ENCODE measurements around the gene TMEM44.

GRCh38 chr3:194540274-194540905 is 92.8 kb downstream of the TMEM44 start:
- TF ChIP-seq, protein P1, sequence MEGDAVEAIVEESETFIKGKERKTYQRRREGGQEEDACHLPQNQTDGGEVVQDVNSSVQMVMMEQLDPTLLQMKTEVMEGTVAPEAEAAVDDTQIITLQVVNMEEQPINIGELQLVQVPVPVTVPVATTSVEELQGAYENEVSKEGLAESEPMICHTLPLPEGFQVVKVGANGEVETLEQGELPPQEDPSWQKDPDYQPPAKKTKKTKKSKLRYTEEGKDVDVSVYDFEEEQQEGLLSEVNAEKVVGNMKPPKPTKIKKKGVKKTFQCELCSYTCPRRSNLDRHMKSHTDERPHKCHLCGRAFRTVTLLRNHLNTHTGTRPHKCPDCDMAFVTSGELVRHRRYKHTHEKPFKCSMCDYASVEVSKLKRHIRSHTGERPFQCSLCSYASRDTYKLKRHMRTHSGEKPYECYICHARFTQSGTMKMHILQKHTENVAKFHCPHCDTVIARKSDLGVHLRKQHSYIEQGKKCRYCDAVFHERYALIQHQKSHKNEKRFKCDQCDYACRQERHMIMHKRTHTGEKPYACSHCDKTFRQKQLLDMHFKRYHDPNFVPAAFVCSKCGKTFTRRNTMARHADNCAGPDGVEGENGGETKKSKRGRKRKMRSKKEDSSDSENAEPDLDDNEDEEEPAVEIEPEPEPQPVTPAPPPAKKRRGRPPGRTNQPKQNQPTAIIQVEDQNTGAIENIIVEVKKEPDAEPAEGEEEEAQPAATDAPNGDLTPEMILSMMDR (IDR thresholded peaks at IDR 0.05): no peak
- no peak for TF ChIP-seq POLR2A (IDR thresholded peaks at IDR 0.05)

Data from body of pancreas (tissue), 4 donors.